SK-N-SH (cell line): Measurements from ENCODE around the gene NXPH4. TPM values are rescaled to one million over a fixed set of nuclear protein-coding genes. Genes with fewer than 3 reads are reported as not detected.

ENCODE experiments used
- CTCF ChIA-PET: fragments of 300-600, 350-600 bp; formaldehyde crosslinking; extraction: SDS; loops from one replicate; lab custom pipeline; 2021; lab: Yijun Ruan, JAX
- POLR2A ChIA-PET: fragments of 350-600 bp; sonication (Branson Sonifier 250); formaldehyde crosslinking; extraction: SDS; loops from one replicate; lab custom pipeline; 2020; ENCODE audit warnings: antibody characterized with exemption, inconsistent platforms; lab: Yijun Ruan, JAX
- DNase-seq: peaks from one replicate; pipeline ENCODE4 v3.0.0; 2012
- H2AFZ ChIP-seq: fragments of 200-600 bp; sonication (generic); 2 replicates; pipeline ENCODE4 v1.8.1; 2016; ENCODE audit warnings: antibody characterized with exemption, mild to moderate bottlenecking, low read depth
- H3F3A ChIP-seq: fragments of 200-600 bp; sonication (generic); replicated peaks from 2 replicates; pipeline ENCODE3; 2016; ENCODE audit warnings: antibody characterized with exemption, mild to moderate bottlenecking; ENCODE audit not compliant: insufficient read depth
- H3K27ac ChIP-seq, 2 experiments: fragments of 200-500 bp in 1 of 2; fragments of 200-600 bp in 1 of 2; sonication (Bioruptor generic) in 1 of 2; sonication (generic), shearing (Covaris generic) in 1 of 2; 2 replicates each; pipeline versions ENCODE4 v1.5.1 to v1.6.1; 2014 to 2016; ENCODE audit warnings: low read depth in 2 of 2, inconsistent platforms in 1 of 2, low read length in 1 of 2, mild to moderate bottlenecking in 1 of 2, mixed read lengths in 1 of 2
- H3K27me3 ChIP-seq: fragments of 200-600 bp; sonication (generic), shearing (Covaris generic); 2 replicates; pipeline ENCODE4 v1.6.1; 2016; ENCODE audit warnings: mixed run types; ENCODE audit not compliant: insufficient read depth
- H3K36me3 ChIP-seq, 2 experiments: fragments of 200-500 bp in 1 of 2; fragments of 200-600 bp in 1 of 2; sonication (Bioruptor generic) in 1 of 2; sonication (generic) in 1 of 2; replicated peaks in 1 of 2; 2 replicates each; pipeline versions ENCODE3 to v1.5.1; 2014 to 2016; ENCODE audit warnings: low read length in 1 of 2, mild to moderate bottlenecking in 1 of 2; ENCODE audit not compliant: insufficient read depth in 2 of 2, control insufficient read depth in 1 of 2
- H3K4me1 ChIP-seq, 2 experiments: fragments of 200-500 bp in 1 of 2; fragments of 200-600 bp in 1 of 2; sonication (Bioruptor generic) in 1 of 2; sonication (generic), shearing (Covaris generic) in 1 of 2; 2 replicates each; pipeline versions ENCODE4 v1.5.1 to v1.6.1; 2014 to 2016; ENCODE audit warnings: low read depth in 1 of 2, low read length in 1 of 2, mixed run types in 1 of 2; ENCODE audit not compliant: insufficient read depth in 2 of 2, control insufficient read depth in 1 of 2
- H3K4me2 ChIP-seq: fragments of 200-600 bp; sonication (generic), shearing (Covaris generic); 2 replicates; pipeline ENCODE4 v1.6.1; 2017; ENCODE audit warnings: mixed run types
- H3K4me3 ChIP-seq, 2 experiments: fragments of 200-500 bp in 1 of 2; fragments of 200-600 bp in 1 of 2; sonication (Bioruptor generic) in 1 of 2; sonication (generic), shearing (Covaris generic) in 1 of 2; 2 replicates each; pipeline versions ENCODE4 v1.5.1 to v1.8.1; 2014 to 2016; ENCODE audit warnings: low read depth in 2 of 2, inconsistent platforms in 1 of 2, low read length in 1 of 2, mild to moderate bottlenecking in 1 of 2, mixed read lengths in 1 of 2, moderate library complexity in 1 of 2
- H3K79me2 ChIP-seq: fragments of 200-600 bp; sonication (generic); 2 replicates; pipeline ENCODE4 v1.8.1; 2017; ENCODE audit warnings: mild to moderate bottlenecking; ENCODE audit not compliant: insufficient read depth
- H3K9ac ChIP-seq: fragments of 200-600 bp; sonication (generic); 2 replicates; pipeline ENCODE4 v1.6.1; 2017; ENCODE audit warnings: mixed run types
- H3K9me2 ChIP-seq: fragments of 200-600 bp; sonication (generic); 2 replicates; pipeline ENCODE4 v1.6.1; 2017; ENCODE audit warnings: mixed run types
- H3K9me3 ChIP-seq: fragments of 200-600 bp; sonication (generic); 2 replicates; pipeline ENCODE4 v1.6.1; 2017; ENCODE audit warnings: mixed run types, mild to moderate bottlenecking, moderate library complexity
- H4K20me1 ChIP-seq: fragments of 200-600 bp; sonication (generic); 2 replicates; pipeline ENCODE4 v1.6.1; 2017; ENCODE audit warnings: mild to moderate bottlenecking, mixed run types; ENCODE audit not compliant: insufficient read depth
- EP300 ChIP-seq, 2 experiments: IDR thresholded peaks; 2 replicates each; pipeline versions ENCODE4 v1.4.0 to v1.6.1; 2012; ENCODE audit warnings: borderline replicate concordance in 1 of 2, low read depth in 1 of 2, low read length in 1 of 2
- FOXJ3 ChIP-seq: sonication (generic); formaldehyde crosslinking; IDR thresholded peaks from 2 replicates; pipeline ENCODE4 v1.5.1; 2020; ENCODE audit warnings: mild to moderate bottlenecking, missing genetic modification reagents
- FOXM1 ChIP-seq: IDR thresholded peaks from 2 replicates; pipeline ENCODE4 v1.4.0; 2012; ENCODE audit warnings: low read depth, mild to moderate bottlenecking
- MAX ChIP-seq: IDR thresholded peaks from 2 replicates; pipeline ENCODE4 v1.4.0; 2012; ENCODE audit warnings: low read depth
- MEF2A ChIP-seq: IDR thresholded peaks from 2 replicates; pipeline ENCODE4 v1.4.0; 2012; ENCODE audit warnings: low read depth, borderline replicate concordance
- NRF1 ChIP-seq: IDR thresholded peaks from 2 replicates; pipeline ENCODE4 v1.6.1; 2012; ENCODE audit warnings: low read depth, mild to moderate bottlenecking, low read length
- PBX3 ChIP-seq: IDR thresholded peaks from 2 replicates; pipeline ENCODE4; 2012
- POLR2AphosphoS5 ChIP-seq: IDR thresholded peaks from 2 replicates; pipeline ENCODE4 v1.6.1; 2012; ENCODE audit warnings: low read depth, low read length
- RFX5 ChIP-seq: IDR thresholded peaks from 2 replicates; pipeline ENCODE4 v1.6.1; 2012; ENCODE audit warnings: mild to moderate bottlenecking, improper control_type of control experiment, low read length
- RXRA ChIP-seq: IDR thresholded peaks from 2 replicates; pipeline ENCODE4 v1.4.0; 2012; ENCODE audit warnings: low read depth, mild to moderate bottlenecking, borderline replicate concordance
- SMC3 ChIP-seq: IDR thresholded peaks from 2 replicates; pipeline ENCODE4 v1.6.1; 2012; ENCODE audit warnings: low read depth, low read length, improper control_type of control experiment
- TAF1 ChIP-seq: IDR thresholded peaks from 2 replicates; pipeline ENCODE4 v1.6.1; 2012; ENCODE audit warnings: low read depth, mild to moderate bottlenecking, low read length, moderate library complexity, borderline replicate concordance
- TEAD4 ChIP-seq: IDR thresholded peaks from 2 replicates; pipeline ENCODE4 v1.4.0; 2012; ENCODE audit warnings: mild to moderate bottlenecking, borderline replicate concordance; ENCODE audit not compliant: insufficient read depth
- YY1 ChIP-seq: IDR thresholded peaks from 2 replicates; pipeline ENCODE4 v1.4.0; 2012; ENCODE audit warnings: low read depth, mild to moderate bottlenecking
- ZBTB33 ChIP-seq: IDR thresholded peaks from 2 replicates; pipeline ENCODE4 v1.4.0; 2012; ENCODE audit warnings: low read depth, borderline replicate concordance
- WGBS: methylation state at CpG from one replicate; pipeline ENCODE4 v1.1.6; 2017; ENCODE audit warnings: low lambda C conversion rate; 5-methylcytosine and 5-hydroxymethylcytosine counted together
- polyA plus RNA-seq, 3 experiments: library from polyadenylated mRNA; depleted of rRNA; stranded (reverse); fragments of >200 nt; gene quantifications; 2 replicates each; pipeline ENCODE4 v1.2.3, GENCODE V29; 2012

NXPH4 gene
- 0.18 and 0.31 TPM in 2 replicates for polyA plus RNA-seq (2012; rRNA removed)
- polyA plus RNA-seq (2012; cell fraction: cytosol; rRNA removed), result 0.12 and 0.24 TPM in 2 replicates
- 0.25 and 0.45 TPM in 2 replicates for polyA plus RNA-seq (2012; cell fraction: nucleus; rRNA removed)

GRCh38 chr12:57216014-57216911, at the start of gene NXPH4:
TSS of gene NXPH4 (plus strand) at chr12:57216794. CDS start at chr12:57216970, 176 bp downstream.
- H3K27ac ChIP-seq, result no peak within 1 kb of the TSS
- H3K4me3 ChIP-seq, result peak within 1 kb of the TSS; percentile 48 to 59
- H3F3A ChIP-seq, result peaks cover 13% of the 10 kb centered on the region
- peak within 1 kb of the TSS; percentile 97 for H3K4me2 ChIP-seq
- no peaks in the 10 kb centered on the region for H3K79me2 ChIP-seq
- DNase-seq, result peak; percentile 79
- CTCF ChIA-PET, result interaction anchor here (5.9 to 15.9 kb wide), 2 partner anchors 22 to 243 kb away, joined by 37 to 937 read pairs; partner anchors contain the start of genes GLI1, SHMT2 and STAC3
- H3K9ac ChIP-seq, result no peak within 1 kb of the TSS
- 11% methylated on average over 6 of the region's 102 CpGs for WGBS
- H3K36me3 ChIP-seq, result peaks cover 0 to 12% of the 10 kb centered on the region in 2 experiments
- H3K4me1 ChIP-seq, result peaks cover 0 to 29% of the 10 kb centered on the region in 2 experiments; a peak in 1 of 4 replicates
- no peaks in the 10 kb centered on the region for H3K9me3 ChIP-seq
- POLR2A ChIA-PET, result interaction anchor here (1.2 kb wide), 1 partner anchor 23 kb away, joined by 3 read pairs; no protein-coding TSS in a partner anchor
- peaks cover 42% of the 10 kb centered on the region for H3K27me3 ChIP-seq
- H4K20me1 ChIP-seq, result 0 out of 2 replicates have a peak, but pooled peaks cover 6% of the 10 kb centered on the region
- peak within 1 kb of the TSS; percentile 83; the same call in 1 of the 2 replicates for H2AFZ ChIP-seq
- H3K9me2 ChIP-seq, result no peaks in the 10 kb centered on the region
- TF ChIP-seq MEF2A, result no peak
- no peak for TF ChIP-seq POLR2AphosphoS5
- no peak for TF ChIP-seq YY1
- TF ChIP-seq SMC3, result no peak
- TF ChIP-seq TAF1, result no peak
- TF ChIP-seq PBX3, result no peak
- TF ChIP-seq MAX, result no peak
- no peak for TF ChIP-seq FOXM1
- TF ChIP-seq EP300 (IDR thresholded peaks at IDR 0.05; ENCODE audit: borderline replicate concordance in 1 of 2, low read depth in 1 of 2, low read length in 1 of 2), result no peak
- TF ChIP-seq ZBTB33, result no peak
- TF ChIP-seq RXRA, result no peak
- no peak for TF ChIP-seq RFX5
- no peak for TF ChIP-seq TEAD4
- TF ChIP-seq NRF1, result no peak
- no peak for TF ChIP-seq FOXJ3
